Testis (tissue), 2 donors: ENCODE data around the gene RUSF1.

ENCODE experiments used
- POLR2A ChIP-seq: fragments of 450-650 bp; IDR thresholded peaks from one replicate; pipeline ENCODE4 v1.6.1; 2017; ENCODE audit warnings: antibody characterized with exemption, mild to moderate bottlenecking, moderate library complexity
- TF ChIP-seq, protein P1 (sequence below), 3 experiments: fragments of 450-650 bp in 2 of 3; fragments of 200-600 bp in 1 of 3; sonication (generic) in 1 of 3; IDR thresholded peaks; one replicate each; pipeline ENCODE4 v1.5.1; 2016 to 2019; ENCODE audit warnings: antibody characterized with exemption in 3 of 3, mild to moderate bottlenecking in 2 of 3, moderate library complexity in 1 of 3

DNA sequence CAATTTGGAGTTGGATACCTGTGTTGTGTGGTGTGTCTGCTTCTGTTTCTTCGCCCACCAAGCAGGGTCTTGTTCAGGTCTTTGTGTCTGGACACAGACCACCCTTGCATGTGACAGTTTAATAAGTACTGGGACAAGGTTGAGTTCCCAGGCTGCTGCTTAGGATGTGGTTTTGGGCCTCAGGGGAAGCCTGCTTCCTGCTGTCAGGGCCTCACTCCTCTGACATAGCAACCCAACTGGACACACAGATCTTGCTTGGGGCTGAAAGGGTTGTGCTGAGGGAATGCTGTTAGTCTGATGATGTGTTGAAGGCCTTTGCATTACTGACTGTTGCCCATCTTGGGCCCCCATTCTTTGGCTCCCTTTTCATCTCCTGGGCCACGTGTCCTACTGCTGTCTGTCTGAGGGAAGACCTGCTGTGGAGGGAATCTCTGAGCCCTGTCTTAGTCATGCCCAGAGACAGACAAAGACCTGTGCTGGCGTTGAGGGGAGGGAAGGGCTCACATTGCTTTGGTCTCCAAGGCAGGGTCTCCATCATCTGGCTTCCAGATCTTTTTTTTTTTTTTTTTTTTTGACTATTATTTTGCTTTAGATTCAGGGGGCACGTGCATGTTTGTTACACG is 40.9 kb downstream of the RUSF1 start:
- TF ChIP-seq, protein P1, sequence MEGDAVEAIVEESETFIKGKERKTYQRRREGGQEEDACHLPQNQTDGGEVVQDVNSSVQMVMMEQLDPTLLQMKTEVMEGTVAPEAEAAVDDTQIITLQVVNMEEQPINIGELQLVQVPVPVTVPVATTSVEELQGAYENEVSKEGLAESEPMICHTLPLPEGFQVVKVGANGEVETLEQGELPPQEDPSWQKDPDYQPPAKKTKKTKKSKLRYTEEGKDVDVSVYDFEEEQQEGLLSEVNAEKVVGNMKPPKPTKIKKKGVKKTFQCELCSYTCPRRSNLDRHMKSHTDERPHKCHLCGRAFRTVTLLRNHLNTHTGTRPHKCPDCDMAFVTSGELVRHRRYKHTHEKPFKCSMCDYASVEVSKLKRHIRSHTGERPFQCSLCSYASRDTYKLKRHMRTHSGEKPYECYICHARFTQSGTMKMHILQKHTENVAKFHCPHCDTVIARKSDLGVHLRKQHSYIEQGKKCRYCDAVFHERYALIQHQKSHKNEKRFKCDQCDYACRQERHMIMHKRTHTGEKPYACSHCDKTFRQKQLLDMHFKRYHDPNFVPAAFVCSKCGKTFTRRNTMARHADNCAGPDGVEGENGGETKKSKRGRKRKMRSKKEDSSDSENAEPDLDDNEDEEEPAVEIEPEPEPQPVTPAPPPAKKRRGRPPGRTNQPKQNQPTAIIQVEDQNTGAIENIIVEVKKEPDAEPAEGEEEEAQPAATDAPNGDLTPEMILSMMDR (IDR thresholded peaks at IDR 0.05): no peak
- no peak for TF ChIP-seq POLR2A
